HG03520 (cell line): Measurements from ENCODE around the gene TTLL4.
"Not testable (repeated sequence)": the region's sequence is repeated elsewhere in the genome, so short reads cannot be mapped to it uniquely, and the experiment has no call there.

ENCODE experiments used
- ATAC-seq: cut with Tn5 transposase; IDR thresholded peaks from one replicate; pipeline ENCODE4 v1.9.1; 2021; ENCODE audit warnings: mild to moderate bottlenecking, moderate library complexity; ENCODE audit not compliant: unreplicated experiment

Gene TTLL4

DNA sequence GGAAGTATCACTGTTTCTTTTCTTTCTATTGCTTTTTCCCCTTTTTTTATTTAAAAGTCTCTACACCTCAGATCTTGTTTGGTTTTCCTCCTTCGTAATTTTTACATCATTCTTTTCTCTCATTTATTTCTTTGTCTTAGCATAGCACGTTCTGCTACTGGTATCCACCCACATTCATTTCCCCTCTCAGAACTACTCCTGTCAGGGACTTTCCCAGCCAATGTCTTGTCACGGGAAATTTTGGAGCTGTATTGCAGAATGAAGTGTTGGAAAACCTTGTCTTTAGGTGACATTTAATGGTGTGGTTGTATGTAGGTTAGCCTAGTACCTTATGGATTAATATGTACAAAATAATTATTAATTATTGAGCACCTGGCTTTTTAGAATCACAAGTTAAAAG is 34.0 kb downstream of the TTLL4 start:
- no peak for ATAC-seq

DNA sequence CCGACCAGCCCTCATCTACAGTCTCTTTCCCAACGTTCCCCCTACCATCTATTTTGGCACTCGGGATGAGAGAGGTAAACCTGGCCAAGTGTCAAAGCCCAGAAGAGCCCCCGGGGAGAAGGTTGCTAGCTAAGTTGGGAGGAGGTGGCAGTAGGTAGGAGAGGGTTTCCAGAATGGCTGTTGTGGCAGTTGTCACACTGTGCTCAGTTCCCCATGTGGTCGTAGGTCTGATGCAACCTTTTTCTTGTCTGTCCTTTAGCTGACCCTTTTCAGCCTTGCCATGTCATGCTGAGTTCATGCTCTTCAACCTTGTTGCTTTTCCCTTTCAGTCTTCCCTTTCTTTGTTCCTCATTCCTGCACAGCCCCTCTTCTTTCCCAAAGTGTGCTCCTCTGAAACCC is 34.5 kb downstream of the TTLL4 start:
- ATAC-seq: no peak

GRCh38 chr2:218745559-218746469 is 35.2 kb downstream of the TTLL4 start:
- ATAC-seq: no peak

GRCh38 chr2:218746470-218746795 is 35.8 kb downstream of the TTLL4 start:
- no peak for ATAC-seq

GRCh38 chr2:218746960-218747359 is 36.3 kb downstream of the TTLL4 start:
- ATAC-seq: no peak

DNA sequence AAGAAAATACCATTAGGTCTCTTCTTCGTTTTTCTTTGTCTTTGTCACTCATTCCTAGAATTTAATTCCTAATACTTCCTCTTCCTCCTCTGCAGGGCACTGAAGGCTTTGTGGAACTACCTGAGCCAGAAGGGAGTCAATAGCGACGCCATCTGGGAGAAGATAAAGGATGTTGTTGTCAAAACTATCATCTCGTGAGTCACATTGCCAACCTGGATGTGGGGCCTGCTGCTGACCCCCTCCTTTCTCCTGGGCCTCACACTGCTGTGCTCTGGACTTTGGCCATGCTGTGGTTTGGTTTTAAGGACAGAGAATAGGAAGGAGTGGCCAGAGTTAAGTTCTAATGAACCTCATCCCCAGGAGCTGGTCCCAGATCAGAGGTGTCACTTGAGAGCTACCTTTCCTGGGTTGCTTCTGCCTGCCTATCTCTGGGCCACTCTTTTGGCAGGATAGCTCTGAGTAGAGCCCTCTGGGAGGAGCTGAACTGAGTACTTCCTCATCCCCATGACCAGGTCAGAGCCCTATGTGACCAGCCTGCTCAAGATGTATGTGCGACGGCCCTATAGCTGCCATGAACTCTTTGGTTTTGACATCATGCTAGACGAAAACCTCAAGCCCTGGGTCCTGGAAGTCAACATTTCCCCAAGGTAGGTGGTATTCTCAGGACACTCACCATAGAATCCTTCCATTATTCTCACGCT is 38.3 kb downstream of the TTLL4 start:
- ATAC-seq: no peak

GRCh38 chr2:218754201-218754600 is 43.6 kb downstream of the TTLL4 start:
- ATAC-seq: no peak

- ATAC-seq: no peak
These were observed 44.1 kb downstream of the TTLL4 start for GRCh38 chr2:218754781-218755180.

GRCh38 chr2:218755198-218755566 is 44.5 kb downstream of the TTLL4 start:
- no peak for ATAC-seq

- no peak for ATAC-seq
These were observed 45.2 kb downstream of the TTLL4 start for GRCh38 chr2:218755567-218756404.

- no peak for ATAC-seq
These were observed 46.2 kb downstream of the TTLL4 start for GRCh38 chr2:218756599-218757377.

DNA sequence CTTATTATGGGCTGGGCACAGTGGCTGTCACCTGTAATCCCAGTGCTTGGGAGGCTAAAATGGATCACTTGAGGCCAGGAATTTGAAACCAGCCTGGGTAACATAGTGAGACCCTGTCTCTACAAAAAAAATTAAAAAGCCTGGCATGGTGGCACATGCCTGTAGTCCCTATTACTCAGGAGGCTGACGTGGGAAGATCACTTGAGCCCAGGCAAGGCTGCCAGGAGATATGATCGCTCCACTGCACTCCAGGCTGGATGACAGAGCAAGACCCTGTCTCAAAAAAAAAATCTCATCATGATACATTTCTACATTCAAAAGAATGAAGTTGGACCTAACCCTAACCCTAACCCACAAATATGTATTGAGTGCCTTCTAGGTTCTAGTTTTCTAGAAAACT is 51.2 kb downstream of the TTLL4 start:
- ATAC-seq: no peak

DNA sequence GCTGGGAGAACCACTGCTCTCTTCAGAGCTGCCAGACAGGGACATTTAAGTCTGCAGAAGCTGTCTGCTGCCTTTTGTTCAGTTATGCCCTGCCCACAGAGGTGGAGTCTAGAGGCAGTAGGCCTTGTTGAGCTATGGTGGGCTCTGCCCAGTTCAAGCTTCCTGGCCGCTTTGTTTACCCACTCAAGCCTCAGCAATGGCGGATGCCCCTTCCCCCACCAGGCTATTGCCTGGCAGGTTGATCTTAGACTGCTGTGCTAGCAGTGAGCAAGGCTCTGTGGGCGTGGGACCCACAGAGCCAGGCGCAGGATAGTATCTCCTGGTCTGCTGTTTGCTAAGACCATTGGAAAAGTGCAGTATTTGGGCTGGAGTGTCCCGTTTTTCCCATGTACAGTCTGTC is 62.1 kb downstream of the TTLL4 start:
- ATAC-seq: not testable (repeated sequence)

DNA sequence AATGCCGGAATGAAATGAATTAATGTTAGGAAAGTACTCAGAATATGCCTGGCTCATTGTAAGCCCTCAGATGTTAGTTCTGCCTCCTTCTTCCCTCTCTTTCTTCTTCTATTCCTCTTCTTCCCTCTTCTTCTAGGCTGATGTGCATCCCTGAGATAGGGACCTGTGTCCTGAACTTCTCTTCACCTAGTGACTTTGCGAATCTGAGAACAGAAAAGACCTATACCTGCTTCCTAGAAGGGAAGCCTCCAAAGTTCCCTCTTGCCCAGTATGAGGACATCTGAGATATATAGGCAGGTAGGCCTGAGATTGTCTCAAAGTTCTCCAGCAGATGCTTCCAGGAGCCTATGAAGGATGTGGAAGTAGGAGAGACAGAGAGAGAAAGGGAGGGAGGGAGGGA is 63.2 kb downstream of the TTLL4 start:
- no peak for ATAC-seq

DNA sequence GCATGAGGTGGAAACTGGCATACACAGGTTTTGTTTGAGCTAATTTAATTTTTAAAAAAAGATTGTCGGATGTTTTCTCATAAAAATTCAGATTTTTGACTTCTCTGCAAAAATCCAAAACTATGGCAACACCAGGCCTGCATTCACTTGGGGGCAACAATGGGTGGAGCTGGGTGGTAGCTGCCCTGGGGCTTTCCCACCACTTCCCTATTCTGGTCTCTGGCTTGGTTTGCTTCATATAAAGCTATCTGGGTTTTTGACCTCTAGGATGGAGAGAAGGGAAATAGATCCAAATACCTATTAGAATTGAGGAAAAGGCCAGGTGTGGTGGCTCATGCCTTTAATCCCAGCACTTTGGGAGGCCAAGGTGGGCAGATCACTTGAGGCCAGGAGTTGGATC is 65.9 kb downstream of the TTLL4 start:
- no peak for ATAC-seq

- no peak for ATAC-seq
These were observed 66.8 kb downstream of the TTLL4 start for GRCh38 chr2:218777276-218777990.

GRCh38 chr2:218780046-218780445 is 69.4 kb downstream of the TTLL4 start:
- ATAC-seq: no peak

DNA sequence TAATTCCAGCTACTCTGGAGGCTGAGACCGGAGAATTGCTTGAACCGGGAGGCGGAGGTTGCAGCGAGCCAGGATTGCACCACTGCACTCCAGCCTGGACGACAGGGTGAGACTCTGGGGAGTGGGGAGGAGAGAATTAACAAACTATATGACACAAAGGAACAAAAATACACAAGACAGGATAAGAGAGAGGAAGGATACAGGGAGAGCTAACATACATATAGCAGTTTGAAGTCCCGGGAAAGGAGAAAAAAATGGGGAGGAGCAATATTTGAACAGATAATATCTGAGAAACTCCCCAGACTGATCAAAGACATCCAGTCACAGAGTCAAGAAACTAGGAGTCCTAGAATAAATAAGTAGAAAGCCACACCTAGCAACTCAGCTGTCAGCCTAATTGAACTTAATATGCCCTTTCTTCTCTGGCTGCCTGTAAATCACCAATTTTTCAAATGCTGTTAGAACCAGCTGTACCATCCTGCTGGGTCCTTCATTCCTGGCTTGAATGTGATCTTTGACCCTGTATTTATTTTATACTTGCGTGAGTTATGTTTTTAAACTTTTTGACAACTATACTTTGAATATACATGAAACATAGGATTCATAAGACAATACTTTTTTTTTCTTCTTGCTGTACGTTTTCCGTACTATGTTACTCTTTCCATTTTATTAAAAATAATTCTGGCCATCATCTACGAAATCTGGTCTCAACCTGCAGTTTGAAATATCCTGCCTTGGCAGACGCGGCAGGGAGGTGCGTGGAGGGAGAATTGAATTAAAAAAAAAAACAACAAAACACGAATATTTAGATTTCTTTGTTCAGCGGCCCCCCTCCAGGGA is 70.4 kb downstream of the TTLL4 start:
- no peak for ATAC-seq
